IMR-90 (cell line): ENCODE results near the gene DOHH. TPM values are rescaled to one million over a fixed set of nuclear protein-coding genes. Genes with fewer than 3 reads are reported as not detected.

ENCODE experiments used
- ATAC-seq: fragments of 200-7000 bp; cut with Tn5 transposase; 2 replicates; pipeline ENCODE4 v1.9.1; 2020; ENCODE audit warnings: low read depth, mild to moderate bottlenecking, moderate library complexity
- BruUV-seq: library from RNA; stranded (reverse); fragments of 400-500 nt; replicated peaks from 2 replicates; lab custom pipeline; 2021; lab: Mats Ljungman, UMichigan
- CTCF ChIA-PET: fragments of 300-600 bp; formaldehyde crosslinking; extraction: SDS; loops from one replicate; lab custom pipeline; 2021; ENCODE audit warnings: antibody characterized with exemption; lab: Yijun Ruan, JAX
- POLR2A ChIA-PET: fragments of 300-600 bp; sonication (Branson Sonifier 250); formaldehyde crosslinking; loops from one replicate; lab custom pipeline; 2022; ENCODE audit warnings: antibody characterized with exemption; ENCODE audit not compliant: unreplicated experiment; lab: Charles Lee
- DNase-seq: peaks from one replicate; pipeline ENCODE4 v3.0.0; 2013
- H2AFZ ChIP-seq: replicated peaks from 2 replicates; pipeline ENCODE3; 2013; ENCODE audit warnings: low read length, mild to moderate bottlenecking; ENCODE audit not compliant: poor library complexity
- H2AK5ac ChIP-seq: 2 replicates; pipeline ENCODE4 v1.6.1; 2013; ENCODE audit warnings: low read depth, low read length, inconsistent platforms
- H2AK9ac ChIP-seq: replicated peaks from 2 replicates; pipeline ENCODE3; 2013; ENCODE audit warnings: mild to moderate bottlenecking, low read depth, low read length, moderate library complexity; ENCODE audit not compliant: poor library complexity
- H2BK120ac ChIP-seq: 2 replicates; pipeline ENCODE4 v1.6.1; 2013; ENCODE audit warnings: low read depth, low read length, inconsistent platforms
- H2BK15ac ChIP-seq: 3 replicates; pipeline ENCODE4 v1.6.1; 2013; ENCODE audit warnings: low read depth, low read length, inconsistent platforms
- H2BK20ac ChIP-seq: 2 replicates; pipeline ENCODE4 v1.6.1; 2013; ENCODE audit warnings: low read depth, mild to moderate bottlenecking, inconsistent platforms, low read length, moderate library complexity
- H2BK5ac ChIP-seq: 2 replicates; pipeline ENCODE4 v1.6.1; 2013; ENCODE audit warnings: mild to moderate bottlenecking, low read depth, low read length, inconsistent platforms; ENCODE audit not compliant: poor library complexity, severe bottlenecking
- H3K14ac ChIP-seq: replicated peaks from 2 replicates; pipeline ENCODE4 v1.6.1; 2013; ENCODE audit warnings: low read depth, low read length, inconsistent platforms
- H3K18ac ChIP-seq: 2 replicates; pipeline ENCODE4 v1.6.1; 2013; ENCODE audit warnings: low read depth, low read length, control low read depth
- H3K23ac ChIP-seq: 2 replicates; pipeline ENCODE4 v1.6.1; 2013; ENCODE audit warnings: low read depth, low read length, inconsistent platforms
- H3K27ac ChIP-seq: 2 replicates; pipeline ENCODE4 v1.5.1; 2013; ENCODE audit warnings: mild to moderate bottlenecking, control low read depth, low read length; ENCODE audit not compliant: insufficient read depth
- H3K27me3 ChIP-seq: 2 replicates; pipeline ENCODE4 v1.6.1; 2013; ENCODE audit warnings: low read length; ENCODE audit not compliant: control insufficient read depth, insufficient read depth
- H3K36me3 ChIP-seq: 2 replicates; pipeline ENCODE4 v1.6.1; 2013; ENCODE audit warnings: low read length, mixed read lengths; ENCODE audit not compliant: control insufficient read depth, insufficient read depth
- H3K4ac ChIP-seq: 2 replicates; pipeline ENCODE4 v1.6.1; 2013; ENCODE audit warnings: low read depth, low read length, inconsistent platforms
- H3K4me1 ChIP-seq: 2 replicates; pipeline ENCODE4 v1.6.1; 2013; ENCODE audit warnings: low read length, mixed read lengths; ENCODE audit not compliant: control insufficient read depth, insufficient read depth
- H3K4me2 ChIP-seq: 2 replicates; pipeline ENCODE4 v1.6.1; 2013; ENCODE audit warnings: low read depth, mild to moderate bottlenecking, control low read depth, low read length, moderate library complexity
- H3K4me3 ChIP-seq: 2 replicates; pipeline ENCODE4 v1.5.1; 2013; ENCODE audit warnings: low read depth, mild to moderate bottlenecking, control low read depth, low read length, moderate library complexity; ENCODE audit not compliant: insufficient read depth
- H3K56ac ChIP-seq: 2 replicates; pipeline ENCODE4 v1.6.1; 2013; ENCODE audit warnings: low read length, inconsistent platforms; ENCODE audit not compliant: insufficient read depth; ENCODE audit errors: extremely low read depth
- H3K79me1 ChIP-seq, 2 experiments: 2 replicates each; pipeline ENCODE4 v1.6.1; 2013; ENCODE audit warnings: low read length in 2 of 2, inconsistent platforms in 1 of 2, low read depth in 1 of 2
- H3K9ac ChIP-seq: 2 replicates; pipeline ENCODE4 v1.6.1; 2013; ENCODE audit warnings: low read depth, low read length, control low read depth
- H3K9me1 ChIP-seq: 2 replicates; pipeline ENCODE4 v1.6.1; 2013; ENCODE audit warnings: low read length, inconsistent platforms; ENCODE audit not compliant: insufficient read depth
- H3K9me3 ChIP-seq: 2 replicates; pipeline ENCODE4 v1.6.1; 2013; ENCODE audit warnings: low read length; ENCODE audit not compliant: control insufficient read depth, insufficient read depth
- H4K20me1 ChIP-seq: 2 replicates; pipeline ENCODE4 v1.6.1; 2013; ENCODE audit warnings: low read length, inconsistent platforms; ENCODE audit not compliant: insufficient read depth
- H4K5ac ChIP-seq: 2 replicates; pipeline ENCODE4 v1.6.1; 2013; ENCODE audit warnings: mild to moderate bottlenecking, low read depth, low read length, control low read depth
- H4K8ac ChIP-seq, 2 experiments: 2 replicates each; pipeline ENCODE4 v1.6.1; 2013; ENCODE audit warnings: low read depth in 2 of 2, low read length in 2 of 2, control low read depth in 1 of 2, inconsistent platforms in 1 of 2
- H4K91ac ChIP-seq: 2 replicates; pipeline ENCODE4 v1.6.1; 2013; ENCODE audit warnings: low read depth, low read length, inconsistent platforms; ENCODE audit not compliant: insufficient read depth
- BHLHE40 ChIP-seq: fragments of 150-350 bp; IDR thresholded peaks from 2 replicates; pipeline ENCODE4 v1.6.1; 2016; ENCODE audit warnings: mild to moderate bottlenecking, low read depth, low read length
- CEBPB ChIP-seq: IDR thresholded peaks from 2 replicates; pipeline ENCODE4 v1.6.1; 2012; ENCODE audit warnings: low read depth, low read length, improper control_type of control experiment
- CHD1 ChIP-seq: IDR thresholded peaks from 2 replicates; pipeline ENCODE4 v1.6.1; 2012; ENCODE audit warnings: low read depth, low read length, improper control_type of control experiment
- FOS ChIP-seq: fragments of 150-350 bp; IDR thresholded peaks from 2 replicates; pipeline ENCODE4 v1.6.1; 2016; ENCODE audit warnings: low read depth, low read length
- MAFK ChIP-seq: IDR thresholded peaks from 2 replicates; pipeline ENCODE4 v1.6.1; 2012; ENCODE audit warnings: low read depth, low read length, improper control_type of control experiment
- MAZ ChIP-seq: IDR thresholded peaks from 2 replicates; pipeline ENCODE4 v1.6.1; 2012; ENCODE audit warnings: low read depth, mild to moderate bottlenecking, low read length, improper control_type of control experiment, moderate library complexity, borderline replicate concordance
- MXI1 ChIP-seq: IDR thresholded peaks from 2 replicates; pipeline ENCODE4 v1.6.1; 2012; ENCODE audit warnings: low read depth, mild to moderate bottlenecking, low read length, moderate library complexity, borderline replicate concordance
- RAD21 ChIP-seq: IDR thresholded peaks from 2 replicates; pipeline ENCODE4 v1.6.1; 2012; ENCODE audit warnings: low read length, improper control_type of control experiment
- RFX5 ChIP-seq: IDR thresholded peaks from 2 replicates; pipeline ENCODE4 v1.8.0; 2012; ENCODE audit warnings: low read depth, mild to moderate bottlenecking, low read length, moderate library complexity
- WGBS, 2 experiments: methylation state at CpG; one replicate each; pipeline versions ENCODE4 v1.1.5 to v1.1.7; 2013; ENCODE audit warnings: missing lambda C conversion rate in 2 of 2; ENCODE audit not compliant: insufficient read length in 1 of 2; ENCODE audit errors: extremely low coverage in 2 of 2; 5-methylcytosine and 5-hydroxymethylcytosine counted together
- dilution Hi-C: fragments of 300-500 bp; cut with HindIII; formaldehyde crosslinking; loops from one replicate; pipeline ENCODE4 v1.14.3; 2018; ENCODE audit warnings: low sequenced_read_pairs; ENCODE audit not compliant: unreplicated experiment
- in situ Hi-C: fragments of 300-500 bp; cut with MboI; formaldehyde crosslinking; loops from 3 replicates; pipeline ENCODE4 v1.14.3; 2019; ENCODE audit warnings: low sequenced_read_pairs, inconsistent platforms, mixed read lengths
- intact Hi-C: fragments of 100-400 bp; cut with micrococcal nuclease; formaldehyde crosslinking; loops from 2 replicates; pipeline ENCODE4 v1.10.0; 2022
- polyA plus RNA-seq, 3 experiments: library from polyadenylated mRNA; depleted of rRNA; stranded (reverse); fragments of >200 nt; gene quantifications; 2 replicates each; pipeline ENCODE4 v1.2.3, GENCODE V29; 2012; ENCODE audit warnings: low replicate concordance in 1 of 3
- total RNA-seq: library from RNA; depleted of rRNA; stranded (reverse); fragments of >200 nt; gene quantifications from 2 replicates; pipeline ENCODE4 v1.2.3, GENCODE V29; 2012
- TF ChIP-seq, protein P1 (sequence below): fragments of 150-350 bp; IDR thresholded peaks from 2 replicates; pipeline ENCODE4 v1.6.1; 2016; ENCODE audit warnings: low read depth, mild to moderate bottlenecking, low read length, moderate library complexity, borderline replicate concordance
- TF ChIP-seq, protein P2 (sequence below): fragments of 150-350 bp; IDR thresholded peaks from 2 replicates; pipeline ENCODE4 v1.6.1; 2017; ENCODE audit warnings: mild to moderate bottlenecking, antibody characterized with exemption, low read length, low read depth
- TF ChIP-seq, protein P3 (sequence below): conservative IDR thresholded peaks from 2 replicates; pipeline ENCODE4 v1.5.1; 2012; ENCODE audit warnings: mild to moderate bottlenecking, low read depth, low read length, improper control_type of control experiment

Gene DOHH
- total and polyA plus RNA-seq, 2 of the 4 experiments (the other 2 are of a cell fraction) = 3.2 to 9.2 TPM

DNA sequence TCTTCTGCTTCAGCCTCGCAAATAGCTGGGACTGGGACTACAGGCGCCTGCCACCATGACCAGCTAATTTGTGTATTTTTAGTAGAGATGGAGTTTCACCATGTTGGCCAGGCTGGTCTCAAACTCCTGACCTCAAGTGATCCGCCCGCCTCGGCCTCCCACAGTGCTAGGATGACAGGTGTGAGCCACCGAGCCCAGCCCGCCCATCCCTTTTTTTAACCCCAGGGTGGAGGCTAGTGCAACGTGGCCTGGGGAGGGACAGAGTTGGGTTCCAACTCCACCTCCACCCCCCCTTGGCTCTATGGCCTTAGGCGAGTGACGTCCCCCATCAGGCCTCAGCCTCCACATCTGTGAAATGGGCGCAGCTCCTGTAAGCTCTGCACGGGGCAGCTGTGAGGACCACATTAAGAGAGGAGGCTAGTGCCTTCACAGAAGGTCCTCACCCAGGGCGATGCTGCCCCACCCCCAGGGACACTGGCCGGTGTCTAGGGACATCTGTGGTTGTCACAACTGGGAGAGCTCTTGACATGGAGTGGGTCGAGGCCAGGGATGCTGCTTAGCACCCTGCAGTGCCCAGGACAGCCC, 57.9 kb downstream of the DOHH start:
- H3K18ac ChIP-seq = no peak overlapping the region
- no peaks in the 10 kb centered on the region; the same call in 1 of the 2 replicates for H3K4me1 ChIP-seq
- TF ChIP-seq, protein P1, sequence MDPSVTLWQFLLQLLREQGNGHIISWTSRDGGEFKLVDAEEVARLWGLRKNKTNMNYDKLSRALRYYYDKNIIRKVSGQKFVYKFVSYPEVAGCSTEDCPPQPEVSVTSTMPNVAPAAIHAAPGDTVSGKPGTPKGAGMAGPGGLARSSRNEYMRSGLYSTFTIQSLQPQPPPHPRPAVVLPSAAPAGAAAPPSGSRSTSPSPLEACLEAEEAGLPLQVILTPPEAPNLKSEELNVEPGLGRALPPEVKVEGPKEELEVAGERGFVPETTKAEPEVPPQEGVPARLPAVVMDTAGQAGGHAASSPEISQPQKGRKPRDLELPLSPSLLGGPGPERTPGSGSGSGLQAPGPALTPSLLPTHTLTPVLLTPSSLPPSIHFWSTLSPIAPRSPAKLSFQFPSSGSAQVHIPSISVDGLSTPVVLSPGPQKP = no peak
- TF ChIP-seq, protein P2, sequence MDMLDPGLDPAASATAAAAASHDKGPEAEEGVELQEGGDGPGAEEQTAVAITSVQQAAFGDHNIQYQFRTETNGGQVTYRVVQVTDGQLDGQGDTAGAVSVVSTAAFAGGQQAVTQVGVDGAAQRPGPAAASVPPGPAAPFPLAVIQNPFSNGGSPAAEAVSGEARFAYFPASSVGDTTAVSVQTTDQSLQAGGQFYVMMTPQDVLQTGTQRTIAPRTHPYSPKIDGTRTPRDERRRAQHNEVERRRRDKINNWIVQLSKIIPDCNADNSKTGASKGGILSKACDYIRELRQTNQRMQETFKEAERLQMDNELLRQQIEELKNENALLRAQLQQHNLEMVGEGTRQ = no peak
- no peak for TF ChIP-seq RAD21
- TF ChIP-seq CHD1 = no peak
- TF ChIP-seq, protein P3, sequence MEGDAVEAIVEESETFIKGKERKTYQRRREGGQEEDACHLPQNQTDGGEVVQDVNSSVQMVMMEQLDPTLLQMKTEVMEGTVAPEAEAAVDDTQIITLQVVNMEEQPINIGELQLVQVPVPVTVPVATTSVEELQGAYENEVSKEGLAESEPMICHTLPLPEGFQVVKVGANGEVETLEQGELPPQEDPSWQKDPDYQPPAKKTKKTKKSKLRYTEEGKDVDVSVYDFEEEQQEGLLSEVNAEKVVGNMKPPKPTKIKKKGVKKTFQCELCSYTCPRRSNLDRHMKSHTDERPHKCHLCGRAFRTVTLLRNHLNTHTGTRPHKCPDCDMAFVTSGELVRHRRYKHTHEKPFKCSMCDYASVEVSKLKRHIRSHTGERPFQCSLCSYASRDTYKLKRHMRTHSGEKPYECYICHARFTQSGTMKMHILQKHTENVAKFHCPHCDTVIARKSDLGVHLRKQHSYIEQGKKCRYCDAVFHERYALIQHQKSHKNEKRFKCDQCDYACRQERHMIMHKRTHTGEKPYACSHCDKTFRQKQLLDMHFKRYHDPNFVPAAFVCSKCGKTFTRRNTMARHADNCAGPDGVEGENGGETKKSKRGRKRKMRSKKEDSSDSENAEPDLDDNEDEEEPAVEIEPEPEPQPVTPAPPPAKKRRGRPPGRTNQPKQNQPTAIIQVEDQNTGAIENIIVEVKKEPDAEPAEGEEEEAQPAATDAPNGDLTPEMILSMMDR = no peak
- no peak for TF ChIP-seq MAFK
- no peak for TF ChIP-seq FOS
- no peak for TF ChIP-seq MAZ
- TF ChIP-seq MXI1 = no peak
- TF ChIP-seq CEBPB = no peak
- TF ChIP-seq RFX5 = no peak
- no peak for TF ChIP-seq BHLHE40
- no peak overlapping the region for H2BK120ac ChIP-seq
- H2BK20ac ChIP-seq = no peak overlapping the region
- H3K56ac ChIP-seq = no peak overlapping the region
- no peak overlapping the region for H2BK15ac ChIP-seq
- H3K27me3 ChIP-seq = no peaks in the 10 kb centered on the region
- no peak overlapping the region for H3K4ac ChIP-seq
- peaks cover 45% of the 10 kb centered on the region for H4K20me1 ChIP-seq
- dilution Hi-C loops = no loop called here
- H2AK5ac ChIP-seq = peak overlapping the region; percentile 50; the same call in 1 of the 2 replicates
- ATAC-seq (no peak), DNase-seq (no peak)
- in situ Hi-C loops = no loop called here
- H4K91ac ChIP-seq = no peak overlapping the region
- POLR2A ChIA-PET = no interaction called here
- H4K8ac ChIP-seq = no peak overlapping the region
- H3K36me3 ChIP-seq = peaks cover 58% of the 10 kb centered on the region
- no peak overlapping the region for H3K9ac ChIP-seq
- H2BK5ac ChIP-seq = no peak overlapping the region
- no peak overlapping the region for H3K14ac ChIP-seq
- no peak overlapping the region for H3K4me2 ChIP-seq
- BruUV-seq = no TSS peak
- CTCF ChIA-PET = interaction anchor here (0.6 kb wide), 1 partner anchor 818 kb away, joined by 6 read pairs; no protein-coding TSS in a partner anchor
- H3K79me1 ChIP-seq = peaks cover 28 to 69% of the 10 kb centered on the region in 2 experiments
- no peak overlapping the region for H3K27ac ChIP-seq
- intact Hi-C loops = no loop called here
- no peak overlapping the region for H2AFZ ChIP-seq
- peaks cover 5% of the 10 kb centered on the region for H3K9me1 ChIP-seq
- H4K5ac ChIP-seq = no peak overlapping the region
- H3K9me3 ChIP-seq = no peaks in the 10 kb centered on the region
- 80% methylated on average over 1 of the region's 15 CpGs; no CpG with 5 or more reads in 1 of the 2 experiments for WGBS, 2 experiments
- H3K4me3 ChIP-seq = no peak overlapping the region
- no peak overlapping the region for H3K23ac ChIP-seq
- H2AK9ac ChIP-seq = no peak overlapping the region
